ENCODE data around the gene POLD4.

POLD4 gene

GRCh38 chr11:67379061-67380058 is 26.0 kb upstream of the POLD4 start:
- H3K36me3 Mint-ChIP-seq: no peaks in the 10 kb centered on the region
- no peaks in the 10 kb centered on the region for H3K27me3 Mint-ChIP-seq
- ATAC-seq (ENCODE audit: low read depth) (no peak), DNase-seq (ENCODE audit: low spot score in 2 of 2) (no peak)
- no peak overlapping the region for H3K4me3 Mint-ChIP-seq
- no peaks in the 10 kb centered on the region for H3K9me3 Mint-ChIP-seq
- H3K27ac Mint-ChIP-seq: no peak overlapping the region
- peaks cover 24% of the 10 kb centered on the region for H3K4me1 Mint-ChIP-seq

- peaks cover 24% of the 10 kb centered on the region for H3K4me1 Mint-ChIP-seq
- H3K27me3 Mint-ChIP-seq: no peaks in the 10 kb centered on the region
- no peaks in the 10 kb centered on the region for H3K9me3 Mint-ChIP-seq
- ATAC-seq (ENCODE audit: low read depth) (no peak), DNase-seq (ENCODE audit: low spot score in 2 of 2) (no peak)
- no peak overlapping the region for H3K4me3 Mint-ChIP-seq
- peaks cover under 1% of the 10 kb centered on the region for H3K36me3 Mint-ChIP-seq
- no peak overlapping the region for H3K27ac Mint-ChIP-seq
These were observed 25.2 kb upstream of the POLD4 start for GRCh38 chr11:67378544-67378943.

DNA sequence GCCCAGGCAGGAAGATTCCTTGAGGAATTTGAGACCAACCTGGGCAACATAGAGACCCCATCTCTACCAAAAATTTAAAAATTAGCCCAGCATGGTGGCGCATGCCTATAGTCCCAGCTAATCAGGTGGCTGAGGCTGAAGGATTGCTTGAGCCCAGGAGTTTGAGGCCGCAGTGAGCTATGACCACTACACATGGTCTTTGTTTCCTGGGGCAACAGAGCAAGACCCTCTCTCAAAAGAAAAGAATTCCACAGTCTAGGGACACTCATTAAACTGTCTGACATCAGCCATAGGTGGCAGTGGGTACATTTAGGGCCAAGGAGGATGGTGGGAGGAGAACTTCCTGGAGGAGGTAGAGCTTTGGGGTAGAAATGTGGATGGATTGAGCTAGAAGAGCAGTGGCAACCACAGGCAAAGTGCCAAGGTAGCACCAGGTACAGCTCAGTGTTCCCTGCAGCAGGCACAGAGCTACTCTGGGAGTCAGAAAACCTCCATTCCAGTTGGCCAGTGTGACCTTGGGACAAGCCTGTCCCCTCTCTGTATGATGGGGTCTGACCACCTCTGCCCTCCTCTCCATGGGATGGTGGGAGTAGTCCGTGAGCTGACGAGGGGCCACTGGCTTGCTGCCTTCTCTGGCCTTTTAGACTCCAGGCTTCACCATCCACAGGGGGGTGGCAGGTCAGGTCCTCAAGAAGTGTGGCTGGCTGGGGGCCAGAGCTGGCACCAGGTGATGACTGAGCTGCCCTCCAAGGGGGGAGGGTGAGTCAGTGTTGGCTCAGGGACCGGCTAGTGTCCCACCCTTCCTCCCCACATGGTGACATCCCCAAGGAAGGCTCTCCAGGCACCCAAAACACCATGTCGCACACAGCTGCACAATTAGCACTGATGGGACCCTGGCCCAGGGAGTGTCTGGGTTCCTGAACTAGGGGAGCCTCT is 23.8 kb upstream of the POLD4 start:
- no peak overlapping the region for H3K4me3 Mint-ChIP-seq
- peaks cover 20% of the 10 kb centered on the region for H3K4me1 Mint-ChIP-seq
- peaks cover 2% of the 10 kb centered on the region for H3K36me3 Mint-ChIP-seq

GRCh38 chr11:67376063-67376820 is 22.9 kb upstream of the POLD4 start:
- H3K4me1 Mint-ChIP-seq: peaks cover 23% of the 10 kb centered on the region
- no peaks in the 10 kb centered on the region for H3K9me3 Mint-ChIP-seq
- peaks cover 8% of the 10 kb centered on the region for H3K36me3 Mint-ChIP-seq
- ATAC-seq (ENCODE audit: low read depth) (no peak), DNase-seq (ENCODE audit: low spot score in 2 of 2) (no peak)
- peak overlapping the region; percentile 53 for H3K27ac Mint-ChIP-seq
- no peaks in the 10 kb centered on the region for H3K27me3 Mint-ChIP-seq
- no peak overlapping the region for H3K4me3 Mint-ChIP-seq

More for the DNA sequence above, 23.8 kb upstream of the POLD4 start:
- Mint-ChIP-seq H3K9me3 (no peaks in the 10 kb centered on the region), H3K27me3 (no peaks in the 10 kb centered on the region), H3K27ac (peak overlapping the region; percentile 71)
- no peak for ATAC-seq (ENCODE audit: low read depth)
- no peak for DNase-seq (ENCODE audit: low spot score in 2 of 2)

DNA sequence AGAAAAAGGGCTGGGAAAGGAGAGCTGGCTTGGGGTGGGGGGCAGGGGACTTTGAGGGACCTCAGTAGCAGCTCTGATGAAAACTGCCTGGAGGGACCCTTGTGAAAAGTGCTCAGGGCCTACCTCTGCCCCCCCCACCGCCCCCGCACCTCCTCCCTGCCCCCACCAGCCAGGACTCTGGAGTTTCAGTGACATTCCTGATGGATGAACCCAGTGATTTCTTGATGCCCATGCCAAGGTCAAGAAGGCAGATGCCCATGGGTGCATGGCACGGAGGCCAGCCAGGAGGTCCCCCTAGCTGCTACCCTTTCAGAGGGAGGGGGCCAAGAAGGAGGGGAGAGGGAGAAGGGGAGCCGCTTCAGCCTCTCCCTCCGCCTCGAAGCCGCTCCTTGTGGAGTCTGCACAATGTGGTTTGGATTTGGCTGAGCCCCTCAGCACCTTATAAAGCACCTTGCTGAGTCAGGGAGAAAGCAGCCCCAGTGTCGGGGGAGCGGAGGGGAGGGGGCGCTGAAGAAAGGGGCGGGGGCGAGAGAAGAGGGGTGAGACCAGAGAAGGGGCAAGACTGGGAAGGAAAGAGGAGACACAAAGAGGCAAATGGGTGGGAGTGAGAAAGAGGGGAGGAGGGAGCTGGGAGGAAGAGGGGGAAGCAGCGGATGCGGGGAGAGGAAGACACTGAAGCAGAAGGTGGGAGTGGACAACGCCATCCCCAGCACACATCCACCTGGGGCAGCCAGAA is 22.1 kb upstream of the POLD4 start:
- Mint-ChIP-seq H3K9me3 (no peaks in the 10 kb centered on the region), H3K27ac (peak overlapping the region; percentile 53), H3K27me3 (no peaks in the 10 kb centered on the region), H3K4me1 (peaks cover 25% of the 10 kb centered on the region), H3K4me3 (no peak overlapping the region), H3K36me3 (peaks cover 8% of the 10 kb centered on the region)
- no peak for DNase-seq (ENCODE audit: low spot score in 2 of 2)
- no peak for ATAC-seq (ENCODE audit: low read depth)

GRCh38 chr11:67374571-67375281 is 21.4 kb upstream of the POLD4 start:
- peaks cover 8% of the 10 kb centered on the region for H3K36me3 Mint-ChIP-seq
- H3K4me1 Mint-ChIP-seq: peaks cover 30% of the 10 kb centered on the region
- DNase-seq (ENCODE audit: low spot score in 2 of 2) (no peak), ATAC-seq (ENCODE audit: low read depth) (no peak)
- no peaks in the 10 kb centered on the region for H3K27me3 Mint-ChIP-seq
- H3K9me3 Mint-ChIP-seq: no peaks in the 10 kb centered on the region
- peak overlapping the region; percentile 92 for H3K27ac Mint-ChIP-seq
- H3K4me3 Mint-ChIP-seq: peak overlapping the region; percentile 34

DNA sequence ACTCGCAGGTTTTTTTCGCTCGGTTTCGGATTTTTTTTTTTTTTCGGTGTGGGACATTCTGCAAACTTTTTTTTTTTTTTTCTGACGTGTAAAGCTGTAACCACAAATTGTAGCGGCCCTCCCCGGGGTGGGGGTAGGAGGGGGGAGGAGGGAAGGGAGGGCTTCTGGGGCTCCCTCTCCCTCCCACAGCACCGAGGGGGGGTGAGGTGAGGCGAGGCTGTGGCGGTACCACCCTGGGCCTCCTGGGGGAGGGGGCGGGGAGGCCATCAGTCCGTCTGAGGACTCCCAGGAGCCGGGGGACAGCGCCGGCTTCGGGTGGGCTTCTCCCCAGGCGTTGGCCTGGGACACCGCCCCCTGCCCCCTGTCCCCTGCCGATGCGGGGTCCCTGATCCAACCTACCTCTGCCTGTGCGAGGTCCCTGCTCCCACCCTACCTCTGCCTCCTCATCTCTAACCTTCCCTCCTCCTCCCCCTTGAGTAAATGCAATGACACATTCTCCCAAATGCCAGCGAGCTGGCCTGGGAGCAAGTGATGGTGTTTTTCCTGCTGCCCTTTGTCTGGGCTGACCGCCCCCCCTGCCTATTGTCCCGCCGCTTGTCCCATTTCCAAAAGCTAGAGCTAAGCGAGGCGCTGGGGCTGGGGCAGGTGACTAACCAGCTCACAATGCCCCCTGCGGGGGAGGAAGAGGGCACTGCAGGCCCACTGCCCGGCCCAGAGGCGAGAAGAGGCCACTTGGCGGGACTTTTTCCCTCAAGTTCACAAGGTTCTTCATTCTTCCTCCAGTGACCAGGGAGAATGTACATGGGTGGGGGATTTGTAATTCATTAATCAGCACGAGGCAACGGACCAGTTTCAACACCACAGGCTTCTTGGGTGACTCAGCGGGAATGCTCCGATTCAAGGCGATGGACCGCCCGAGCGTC is 20.6 kb upstream of the POLD4 start:
- peaks cover 35% of the 10 kb centered on the region for H3K4me1 Mint-ChIP-seq
- DNase-seq (ENCODE audit: low spot score in 2 of 2): peak; percentile 62 to 75
- ATAC-seq (ENCODE audit: low read depth): peak; percentile 81
- peaks cover 8% of the 10 kb centered on the region for H3K36me3 Mint-ChIP-seq
- no peaks in the 10 kb centered on the region for H3K27me3 Mint-ChIP-seq
- H3K27ac Mint-ChIP-seq: peak overlapping the region; percentile 92
- H3K4me3 Mint-ChIP-seq: peak overlapping the region; percentile 98
- H3K9me3 Mint-ChIP-seq: no peaks in the 10 kb centered on the region

DNA sequence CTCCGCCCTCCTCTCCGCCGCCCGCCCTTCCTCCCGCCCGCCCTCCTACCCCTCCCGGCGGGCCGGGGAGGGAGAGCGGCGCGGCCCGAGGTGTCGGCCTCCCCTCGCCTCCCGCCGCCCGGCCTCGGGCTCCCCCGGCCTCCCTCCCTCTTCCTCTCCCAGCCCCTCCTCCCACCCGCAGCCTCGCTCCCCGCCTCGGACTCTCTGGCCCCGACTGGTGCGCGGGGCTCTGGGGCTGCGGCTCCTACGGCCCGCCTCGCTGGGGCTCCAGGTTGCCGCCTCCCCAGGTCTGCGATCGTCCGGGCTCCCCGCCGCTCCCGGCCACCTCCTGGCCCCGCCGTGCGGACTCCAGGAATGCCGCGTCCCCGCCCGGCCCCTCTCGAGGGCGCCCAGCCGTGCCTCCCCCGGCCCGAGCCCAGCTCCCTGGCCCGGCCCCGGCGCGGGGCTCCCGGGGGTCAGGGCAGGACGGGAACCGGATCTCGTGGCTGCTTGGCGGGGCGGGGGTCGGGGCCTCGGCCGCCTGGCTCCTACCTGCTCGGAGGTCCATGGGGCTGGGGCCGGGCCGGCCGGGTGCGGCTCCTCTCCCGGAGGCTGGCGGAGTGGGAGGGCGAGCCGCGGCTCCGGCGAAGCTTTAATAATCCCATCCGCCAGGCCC is 19.8 kb upstream of the POLD4 start, which contains the start of gene CLCF1:
Gene CLCF1 (minus strand): TSS at position 606 of the 655 bp plus-strand sequence. CDS start 59 bp downstream, at position 547.
- peaks cover 8% of the 10 kb centered on the region for H3K36me3 Mint-ChIP-seq
- peak within 1 kb of the TSS; percentile 92 for H3K27ac Mint-ChIP-seq
- no peaks in the 10 kb centered on the region for H3K27me3 Mint-ChIP-seq

DNA sequence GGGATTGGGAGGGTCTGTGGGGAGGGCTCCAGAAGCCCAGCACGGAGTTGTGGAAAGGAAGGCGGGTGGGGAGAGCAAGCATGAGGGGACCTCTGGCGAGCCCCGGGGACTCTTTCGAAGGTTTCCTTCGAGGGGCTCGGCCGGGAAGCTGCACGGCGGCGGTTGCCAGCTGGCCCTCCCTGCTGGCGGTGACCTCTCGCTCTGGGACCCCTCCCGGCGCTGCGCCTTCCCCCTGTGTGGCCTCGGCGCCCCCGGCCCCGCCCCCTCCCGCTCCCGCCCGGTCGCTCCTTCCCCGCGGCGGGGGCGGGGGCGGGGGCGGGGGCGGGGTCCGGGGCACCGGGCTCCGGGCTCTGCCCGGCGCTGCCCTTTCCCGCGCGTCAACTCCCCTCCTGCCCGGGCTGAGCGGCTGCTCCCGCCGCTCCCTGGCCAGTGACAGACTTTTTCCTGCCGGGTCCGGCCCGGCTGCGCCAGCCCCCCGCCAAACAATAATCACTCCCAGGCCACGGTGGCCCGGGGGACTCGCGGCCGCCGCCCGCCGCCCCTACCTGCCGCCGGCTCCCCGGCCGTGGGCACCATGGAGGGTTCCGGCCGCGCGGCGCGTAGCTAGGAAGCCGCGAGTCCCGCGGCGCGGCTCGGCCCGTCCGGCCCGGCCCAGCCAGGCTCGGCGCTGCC is 19.1 kb upstream of the POLD4 start:
- ATAC-seq (ENCODE audit: low read depth) (no peak), DNase-seq (ENCODE audit: low spot score in 2 of 2) (no peak)
- peaks cover 46% of the 10 kb centered on the region for H3K4me1 Mint-ChIP-seq
- no peaks in the 10 kb centered on the region for H3K27me3 Mint-ChIP-seq
- H3K36me3 Mint-ChIP-seq: peaks cover 12% of the 10 kb centered on the region
- no peaks in the 10 kb centered on the region for H3K9me3 Mint-ChIP-seq
- peak overlapping the region; percentile 89 for H3K27ac Mint-ChIP-seq
- peak overlapping the region; percentile 98 for H3K4me3 Mint-ChIP-seq

More for the DNA sequence above, 19.8 kb upstream of the POLD4 start, which contains the start of gene CLCF1:
- peak in 1 of 2 donors; percentile 76 for DNase-seq (ENCODE audit: low spot score in 2 of 2)
- Mint-ChIP-seq H3K9me3 (no peaks in the 10 kb centered on the region), H3K4me3 (peak within 1 kb of the TSS; percentile 98), H3K4me1 (peaks cover 39% of the 10 kb centered on the region)
- ATAC-seq (ENCODE audit: low read depth): peak; percentile 33

DNA sequence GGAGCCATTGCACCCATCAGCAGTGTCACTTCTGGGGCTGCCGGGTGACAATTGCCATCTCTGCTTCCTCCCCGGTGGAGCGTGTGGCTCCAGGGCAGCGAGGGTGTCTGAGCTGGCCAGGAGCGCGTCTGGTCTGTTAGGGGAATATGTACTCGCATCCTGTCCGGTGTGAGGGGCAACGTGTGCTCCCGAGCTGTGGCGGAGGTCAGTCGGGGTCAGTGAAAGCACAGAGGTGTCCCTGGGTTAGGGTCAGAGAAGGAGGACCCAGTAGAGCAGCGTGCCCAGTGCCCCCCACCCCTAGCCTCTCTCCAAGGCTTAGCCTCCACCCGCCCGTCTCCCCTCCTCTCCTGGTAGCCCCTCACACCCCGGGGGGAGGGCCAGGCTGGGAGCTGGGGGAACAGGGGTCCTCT is 18.6 kb upstream of the POLD4 start:
- no peak for ATAC-seq (ENCODE audit: low read depth)
- no peaks in the 10 kb centered on the region for H3K27me3 Mint-ChIP-seq
- peaks cover 12% of the 10 kb centered on the region for H3K36me3 Mint-ChIP-seq
- peak overlapping the region; percentile 89 for H3K27ac Mint-ChIP-seq
- no peaks in the 10 kb centered on the region for H3K9me3 Mint-ChIP-seq
- H3K4me1 Mint-ChIP-seq: peaks cover 47% of the 10 kb centered on the region
- peak overlapping the region; percentile 96 for H3K4me3 Mint-ChIP-seq
- no peak for DNase-seq (ENCODE audit: low spot score in 2 of 2)
